H1 (cell line): Measurements from ENCODE around the gene PPFIA2. TPM values are rescaled to one million over a fixed set of nuclear protein-coding genes. Genes with fewer than 3 reads are reported as not detected.

ENCODE experiments used
- CTCF ChIA-PET: fragments of 300-600 bp; sonication (Branson Sonifier 250); formaldehyde crosslinking; loops from one replicate; lab custom pipeline; 2021; ENCODE audit not compliant: partially characterized antibody; lab: Charles Lee
- POLR2A ChIA-PET: fragments of 300-600 bp; sonication (Branson Sonifier 250); formaldehyde crosslinking; loops from one replicate; lab custom pipeline; 2021; ENCODE audit warnings: inconsistent platforms; ENCODE audit not compliant: partially characterized antibody; lab: Charles Lee
- DNase-seq, 2 experiments: peaks; one replicate each; pipeline versions ENCODE4 v3.0.0 to v3.0.0-alpha.2; 2010 to 2022; ENCODE audit warnings: low spot score in 2 of 2, low read depth in 1 of 2, mixed read lengths in 1 of 2
- FAIRE-seq: peaks from 2 replicates; lab custom pipeline; 2011; peaks lifted over from hg19 to GRCh38; lab: Jason Lieb, UNC
- H2AFZ ChIP-seq: 2 replicates; pipeline ENCODE4 v1.8.1; 2012; ENCODE audit warnings: low read length, inconsistent platforms
- H2AK5ac ChIP-seq: 2 replicates; pipeline ENCODE4 v1.6.1; 2013; ENCODE audit warnings: low read depth, low read length
- H2BK120ac ChIP-seq: replicated peaks from 2 replicates; pipeline ENCODE3; 2013; ENCODE audit warnings: low read depth, low read length, inconsistent platforms
- H2BK12ac ChIP-seq: 2 replicates; pipeline ENCODE4 v1.6.1; 2013; ENCODE audit warnings: low read depth, low read length
- H2BK15ac ChIP-seq: 2 replicates; pipeline ENCODE4 v1.6.1; 2013; ENCODE audit warnings: low read length
- H2BK20ac ChIP-seq: 2 replicates; pipeline ENCODE4 v1.6.1; 2013; ENCODE audit warnings: low read length
- H2BK5ac ChIP-seq: 2 replicates; pipeline ENCODE4 v1.6.1; 2013; ENCODE audit warnings: low read depth, low read length
- H3K14ac ChIP-seq: 2 replicates; pipeline ENCODE4 v1.6.1; 2013; ENCODE audit warnings: inconsistent platforms; ENCODE audit not compliant: insufficient read length
- H3K18ac ChIP-seq: 2 replicates; pipeline ENCODE4 v1.6.1; 2013; ENCODE audit warnings: low read length; ENCODE audit errors: extremely low read depth
- H3K23ac ChIP-seq: 2 replicates; pipeline ENCODE4 v1.6.1; 2013; ENCODE audit warnings: inconsistent platforms; ENCODE audit not compliant: insufficient read length
- H3K23me2 ChIP-seq: 2 replicates; pipeline ENCODE4 v1.6.1; 2013; ENCODE audit warnings: low read depth, low read length
- H3K27ac ChIP-seq: 2 replicates; pipeline ENCODE4 v1.6.1; 2011; ENCODE audit warnings: low read depth, low read length, inconsistent platforms
- H3K27me3 ChIP-seq, 4 experiments: replicated peaks in 1 of 4; 1 replicate in 1 of 4; 2 replicates in 3 of 4; pipeline versions ENCODE4 v1.6.1 to v1.8.1; 2011 to 2013; ENCODE audit warnings: low read length in 3 of 4, mild to moderate bottlenecking in 3 of 4, inconsistent platforms in 2 of 4, mixed read lengths in 2 of 4, moderate library complexity in 1 of 4; ENCODE audit not compliant: control insufficient read depth in 3 of 4, insufficient read depth in 3 of 4; ENCODE audit errors: extremely low read depth in 1 of 4
- H3K36me3 ChIP-seq, 4 experiments: 2 replicates each; pipeline versions ENCODE4 v1.6.1 to v1.8.1; 2011 to 2013; ENCODE audit warnings: mild to moderate bottlenecking in 4 of 4, low read length in 3 of 4, moderate library complexity in 2 of 4, control low read depth in 1 of 4, inconsistent platforms in 1 of 4; ENCODE audit not compliant: insufficient read depth in 4 of 4, control insufficient read depth in 2 of 4
- H3K4ac ChIP-seq: replicated peaks from 2 replicates; pipeline ENCODE3; 2013; ENCODE audit warnings: low read length, low read depth, mixed read lengths, inconsistent platforms; ENCODE audit not compliant: insufficient read length
- H3K4me1 ChIP-seq, 4 experiments: replicated peaks in 1 of 4; 1 replicate in 1 of 4; 2 replicates in 3 of 4; pipeline versions ENCODE4 v1.6.1 to v1.8.1; 2011 to 2013; ENCODE audit warnings: low read length in 3 of 4, inconsistent platforms in 2 of 4, mixed read lengths in 1 of 4; ENCODE audit not compliant: insufficient read depth in 4 of 4, control insufficient read depth in 3 of 4
- H3K4me2 ChIP-seq, 2 experiments: 2 replicates each; pipeline versions ENCODE4 v1.6.1 to v1.8.1; 2011 to 2013; ENCODE audit warnings: low read depth in 2 of 2, low read length in 2 of 2, control low read depth in 1 of 2, inconsistent platforms in 1 of 2, mild to moderate bottlenecking in 1 of 2; ENCODE audit not compliant: insufficient read depth in 1 of 2
- H3K4me3 ChIP-seq, 4 experiments: fragments of 200-600, 300-600 bp in 1 of 4; sonication (generic), shearing (Covaris generic), sonication (Bioruptor Twin) in 1 of 4; 2 replicates each; pipeline versions ENCODE4 v1.5.1 to v1.8.1; 2011 to 2016; ENCODE audit warnings: low read length in 4 of 4, low read depth in 3 of 4, control low read depth in 2 of 4, inconsistent platforms in 2 of 4, mild to moderate bottlenecking in 2 of 4, mixed read lengths in 1 of 4, moderate library complexity in 1 of 4; ENCODE audit not compliant: insufficient read depth in 2 of 4; ENCODE audit errors: extremely low read depth in 1 of 4
- H3K56ac ChIP-seq: replicated peaks from 2 replicates; pipeline ENCODE3; 2013; ENCODE audit warnings: low read depth, mild to moderate bottlenecking, mixed read lengths, low read length, inconsistent platforms; ENCODE audit not compliant: insufficient read length
- H3K79me1 ChIP-seq: 2 replicates; pipeline ENCODE4 v1.6.1; 2013; ENCODE audit warnings: low read depth, low read length, control low read depth
- H3K79me2 ChIP-seq, 2 experiments: 2 replicates each; pipeline versions ENCODE4 v1.6.1 to v1.8.1; 2012 to 2013; ENCODE audit warnings: low read length in 2 of 2, mild to moderate bottlenecking in 2 of 2, inconsistent platforms in 1 of 2; ENCODE audit not compliant: insufficient read depth in 2 of 2, control insufficient read depth in 1 of 2
- H3K9ac ChIP-seq, 4 experiments: replicated peaks in 1 of 4; 1 replicate in 1 of 4; 2 replicates in 3 of 4; pipeline versions ENCODE4 v1.6.1 to v1.8.1; 2011 to 2013; ENCODE audit warnings: low read depth in 3 of 4, low read length in 3 of 4, control low read depth in 2 of 4, mild to moderate bottlenecking in 2 of 4, moderate library complexity in 2 of 4, inconsistent platforms in 1 of 4; ENCODE audit errors: extremely low read depth in 1 of 4
- H3K9me3 ChIP-seq, 2 experiments: 2 replicates each; pipeline versions ENCODE4 v1.6.1 to v1.8.1; 2012 to 2013; ENCODE audit warnings: mild to moderate bottlenecking in 2 of 2, moderate library complexity in 2 of 2, control low read depth in 1 of 2, inconsistent platforms in 1 of 2, low read depth in 1 of 2, low read length in 1 of 2, mixed read lengths in 1 of 2; ENCODE audit not compliant: insufficient read depth in 2 of 2
- H4K20me1 ChIP-seq, 2 experiments: replicated peaks in 1 of 2; 2 replicates each; pipeline versions ENCODE3 to v1.8.1; 2011 to 2013; ENCODE audit warnings: inconsistent platforms in 2 of 2, low read length in 2 of 2, mild to moderate bottlenecking in 1 of 2; ENCODE audit not compliant: insufficient read depth in 2 of 2, control insufficient read depth in 1 of 2
- H4K5ac ChIP-seq: 2 replicates; pipeline ENCODE4 v1.6.1; 2013; ENCODE audit warnings: low read length, low read depth, mixed read lengths, inconsistent platforms; ENCODE audit not compliant: insufficient read length
- H4K8ac ChIP-seq: 2 replicates; pipeline ENCODE4 v1.8.0; 2013; ENCODE audit warnings: mild to moderate bottlenecking, moderate library complexity, low read length, inconsistent platforms; ENCODE audit not compliant: insufficient read depth; ENCODE audit errors: extremely low read depth
- H4K91ac ChIP-seq: replicated peaks from 2 replicates; pipeline ENCODE3; 2013; ENCODE audit warnings: low read length, mixed read lengths, inconsistent platforms; ENCODE audit not compliant: insufficient read length
- ASH2L ChIP-seq: fragments of 200-600, 300-600 bp; sonication (generic); IDR thresholded peaks from one replicate; pipeline ENCODE4 v1.7.1; 2017; ENCODE audit warnings: low read length
- BACH1 ChIP-seq: IDR thresholded peaks from 2 replicates; pipeline ENCODE4 v1.6.1; 2012; ENCODE audit warnings: low read length, improper control_type of control experiment
- BCL11A ChIP-seq, 2 experiments: IDR thresholded peaks; one replicate each; pipeline ENCODE4 v1.6.1; 2011; ENCODE audit warnings: low read depth in 2 of 2, low read length in 2 of 2, mild to moderate bottlenecking in 2 of 2
- EGR1 ChIP-seq: IDR thresholded peaks from 2 replicates; pipeline ENCODE4 v1.6.1; 2011; ENCODE audit warnings: low read depth, low read length, borderline replicate concordance
- EP300 ChIP-seq, 2 experiments: IDR thresholded peaks; 1 replicate in 1 of 2; 2 replicates in 1 of 2; pipeline ENCODE4 v1.6.1; 2011 to 2012; ENCODE audit warnings: low read depth in 2 of 2, low read length in 2 of 2, mild to moderate bottlenecking in 2 of 2, borderline replicate concordance in 1 of 2, inconsistent platforms in 1 of 2, moderate library complexity in 1 of 2
- POLR2AphosphoS5 ChIP-seq: IDR thresholded peaks from 2 replicates; pipeline ENCODE4 v1.6.1; 2011; ENCODE audit warnings: low read depth, low read length
- SAP30 ChIP-seq: fragments of 300-600 bp; sonication (generic); IDR thresholded peaks from 2 replicates; pipeline ENCODE4 v1.7.1; 2012; ENCODE audit warnings: low read length, moderate library complexity, mild to moderate bottlenecking, inconsistent platforms; ENCODE audit not compliant: insufficient read depth, insufficient replicate concordance
- SIN3A ChIP-seq, 2 experiments: IDR thresholded peaks in 1 of 2; conservative IDR thresholded peaks in 1 of 2; 2 replicates each; pipeline ENCODE4 v1.6.1; 2011 to 2012; ENCODE audit warnings: low read length in 2 of 2, improper control_type of control experiment in 1 of 2, low read depth in 1 of 2, mild to moderate bottlenecking in 1 of 2
- TBP ChIP-seq: IDR thresholded peaks from 2 replicates; pipeline ENCODE4 v1.6.1; 2011; ENCODE audit warnings: low read depth, low read length, improper control_type of control experiment
- YY1 ChIP-seq: IDR thresholded peaks from 2 replicates; pipeline ENCODE4 v1.6.1; 2011; ENCODE audit warnings: low read depth, mild to moderate bottlenecking, low read length
- WGBS, 2 experiments: shearing (Covaris generic) in 1 of 2; methylation state at CpG; one replicate each; pipeline versions ENCODE4 v1.1.6 to v1.1.7; 2013 to 2015; ENCODE audit warnings: low lambda C conversion rate in 2 of 2, mixed read lengths in 2 of 2, inconsistent platforms in 1 of 2, low coverage in 1 of 2, missing lambda C conversion rate in 1 of 2; ENCODE audit not compliant: insufficient replicate concordance in 2 of 2, insufficient coverage in 1 of 2, insufficient read length in 1 of 2; ENCODE audit errors: extremely low coverage in 1 of 2, missing lambda C conversion rate in 1 of 2; 5-methylcytosine and 5-hydroxymethylcytosine counted together
- polyA plus RNA-seq, 7 experiments: library from polyadenylated mRNA; depleted of rRNA in 3 of 7; stranded (reverse) in 5 of 7; unstranded in 2 of 7; fragments of >200 nt in 5 of 7; fragments of 200-250 nt in 2 of 7; gene quantifications; 1 replicate in 5 of 7; 2 replicates in 1 of 7; 4 replicates in 1 of 7; pipeline versions ENCODE4 v1.2.1 to v1.2.3, GENCODE V29; 2011 to 2013; ENCODE audit warnings: missing spikeins in 2 of 7, mixed read lengths in 2 of 7
- total RNA-seq: library from RNA; stranded (reverse); fragmentation: NEBNext Ultra II Directional; extraction: Animal tissue kit (Norgen Biotek cat#: 25700); gene quantifications from 2 replicates; pipeline ENCODE4 v1.2.1, GENCODE V29; 2021

The PPFIA2 gene
- total and polyA plus RNA-seq, 2 of the 8 experiments (the other 6 are each of a cell fraction or from before 2014, with no cell fraction given): 1.2 to 1.8 TPM

GRCh38 chr12:81468206-81468605 is 290.9 kb downstream of the PPFIA2 start:
- no peak overlapping the region for H3K23ac ChIP-seq
- CTCF ChIA-PET: interaction anchor here (1.0 kb wide), 1 partner anchor 150 kb away, joined by 3 read pairs; no protein-coding TSS in a partner anchor
- DNase-seq: no peak
- no peak overlapping the region for H3K18ac ChIP-seq
- H3K56ac ChIP-seq: no peak overlapping the region
- H2BK120ac ChIP-seq: no peak overlapping the region
- no peaks in the 10 kb centered on the region for H3K79me2 ChIP-seq
- no peak overlapping the region for H2BK5ac ChIP-seq
- POLR2A ChIA-PET: no interaction called here
- H3K27me3 ChIP-seq: no peaks in the 10 kb centered on the region
- FAIRE-seq: no peak
- no peak overlapping the region for H4K5ac ChIP-seq
- H3K79me1 ChIP-seq: no peaks in the 10 kb centered on the region
- H4K91ac ChIP-seq: no peak overlapping the region
- H3K4me1 ChIP-seq: no peaks in the 10 kb centered on the region
- H2BK15ac ChIP-seq: no peak overlapping the region
- no peak overlapping the region for H3K4me2 ChIP-seq
- H3K9me3 ChIP-seq: no peaks in the 10 kb centered on the region
- no peak overlapping the region for H2AK5ac ChIP-seq
- no peak overlapping the region for H2BK12ac ChIP-seq
- 79% methylated on average over 2 of the region's 2 CpGs; no CpG with 5 or more reads in 1 of the 2 experiments for WGBS, 2 experiments
- H3K14ac ChIP-seq: no peak overlapping the region
- H3K36me3 ChIP-seq: no peaks in the 10 kb centered on the region
- no peak overlapping the region for H3K9ac ChIP-seq
- H2BK20ac ChIP-seq: no peak overlapping the region
- peaks cover 0 to 1% of the 10 kb centered on the region in 2 experiments for H4K20me1 ChIP-seq
- no peaks in the 10 kb centered on the region for H3K23me2 ChIP-seq
- H3K27ac ChIP-seq: no peak overlapping the region
- H4K8ac ChIP-seq: no peak overlapping the region
- no peak overlapping the region for H3K4ac ChIP-seq
- H2AFZ ChIP-seq: no peak overlapping the region
- H3K4me3 ChIP-seq: no peak overlapping the region
- TF ChIP-seq EP300 (IDR thresholded peaks at IDR 0.05; ENCODE audit: borderline replicate concordance in 1 of 2, low read depth in 2 of 2, low read length in 2 of 2) (no peak), EGR1 (no peak), BCL11A (IDR thresholded peaks at IDR 0.05; ENCODE audit: low read depth in 2 of 2, low read length in 2 of 2) (no peak), TBP (no peak), SIN3A (conservative IDR thresholded peaks at IDR 0.05 in 1 of 2, IDR thresholded peaks at IDR 0.05 in 1 of 2; ENCODE audit: low read depth in 1 of 2, low read length in 2 of 2) (no peak), ASH2L (no peak), SAP30 (no peak), POLR2AphosphoS5 (no peak), BACH1 (no peak), YY1 (no peak)
